ENCODE data around the gene SOWAHB. TPM values are rescaled to one million over a fixed set of nuclear protein-coding genes. Genes with fewer than 3 reads are reported as not detected.
"Not testable (repeated sequence)": the region's sequence is repeated elsewhere in the genome, so short reads cannot be mapped to it uniquely, and the experiment has no call there.

SOWAHB gene
- total RNA-seq, 1 donor from 2014 or later, result 4.8 TPM

DNA sequence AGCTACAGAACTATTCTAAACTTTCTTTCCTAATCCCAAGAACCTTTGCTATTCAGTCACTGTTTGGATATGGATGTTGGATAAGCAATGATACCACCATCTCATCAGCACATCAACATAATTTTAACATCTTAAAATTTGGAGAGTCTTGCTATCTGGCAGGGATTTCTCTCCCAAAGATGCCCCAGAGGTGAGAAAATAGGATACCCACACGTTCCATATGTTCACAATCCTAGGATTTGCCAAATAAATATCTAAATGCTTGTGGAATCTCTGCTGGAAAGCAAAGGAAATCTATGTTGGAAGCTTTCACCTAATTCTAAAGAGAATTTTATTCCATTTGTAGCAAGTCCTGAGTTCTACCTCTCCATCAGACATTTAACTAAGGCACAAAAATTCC, 24.4 kb downstream of the SOWAHB start:
- H3K4me1 Mint-ChIP-seq (ENCODE audit: unreplicated experiment), result peaks cover 5% of the 10 kb centered on the region
- peaks cover 4% of the 10 kb centered on the region for H3K9me3 Mint-ChIP-seq
- no peak overlapping the region for H3K27ac Mint-ChIP-seq
- H3K36me3 Mint-ChIP-seq, result no peaks in the 10 kb centered on the region
- H3K27me3 Mint-ChIP-seq, result no peaks in the 10 kb centered on the region
- no peak overlapping the region for H3K4me3 Mint-ChIP-seq
- TF ChIP-seq, protein P1, sequence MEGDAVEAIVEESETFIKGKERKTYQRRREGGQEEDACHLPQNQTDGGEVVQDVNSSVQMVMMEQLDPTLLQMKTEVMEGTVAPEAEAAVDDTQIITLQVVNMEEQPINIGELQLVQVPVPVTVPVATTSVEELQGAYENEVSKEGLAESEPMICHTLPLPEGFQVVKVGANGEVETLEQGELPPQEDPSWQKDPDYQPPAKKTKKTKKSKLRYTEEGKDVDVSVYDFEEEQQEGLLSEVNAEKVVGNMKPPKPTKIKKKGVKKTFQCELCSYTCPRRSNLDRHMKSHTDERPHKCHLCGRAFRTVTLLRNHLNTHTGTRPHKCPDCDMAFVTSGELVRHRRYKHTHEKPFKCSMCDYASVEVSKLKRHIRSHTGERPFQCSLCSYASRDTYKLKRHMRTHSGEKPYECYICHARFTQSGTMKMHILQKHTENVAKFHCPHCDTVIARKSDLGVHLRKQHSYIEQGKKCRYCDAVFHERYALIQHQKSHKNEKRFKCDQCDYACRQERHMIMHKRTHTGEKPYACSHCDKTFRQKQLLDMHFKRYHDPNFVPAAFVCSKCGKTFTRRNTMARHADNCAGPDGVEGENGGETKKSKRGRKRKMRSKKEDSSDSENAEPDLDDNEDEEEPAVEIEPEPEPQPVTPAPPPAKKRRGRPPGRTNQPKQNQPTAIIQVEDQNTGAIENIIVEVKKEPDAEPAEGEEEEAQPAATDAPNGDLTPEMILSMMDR (conservative IDR thresholded peaks at IDR 0.05), result no peak
- DNase-seq (ENCODE audit: extremely low spot score, unreplicated experiment), result no peak

DNA sequence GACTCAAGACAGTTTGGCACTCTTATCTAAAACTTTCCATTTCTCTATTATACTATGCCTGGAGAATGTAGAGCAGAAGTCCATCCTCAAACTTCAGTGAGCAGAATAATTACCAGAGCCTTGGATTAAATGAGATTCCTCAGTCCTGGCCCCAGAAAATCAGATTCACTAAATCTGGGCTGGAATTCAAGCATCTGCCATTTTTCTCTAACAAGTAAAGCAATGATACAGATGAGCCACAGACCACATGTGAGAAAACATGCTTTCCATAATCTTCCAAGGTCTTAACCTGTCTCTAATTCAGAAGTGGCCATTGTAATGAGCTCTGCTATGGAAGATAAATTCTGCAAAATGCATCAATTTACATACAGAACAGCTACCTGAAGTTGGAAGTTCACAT, 25.4 kb downstream of the SOWAHB start:
- peaks cover 13% of the 10 kb centered on the region for H3K4me1 Mint-ChIP-seq (ENCODE audit: unreplicated experiment)
- DNase-seq (ENCODE audit: extremely low spot score, unreplicated experiment), result no peak
- H3K9me3 Mint-ChIP-seq, result peaks cover 4% of the 10 kb centered on the region
- TF ChIP-seq, protein P1 (conservative IDR thresholded peaks at IDR 0.05), result no peak
- H3K27me3 Mint-ChIP-seq, result no peaks in the 10 kb centered on the region
- no peaks in the 10 kb centered on the region for H3K36me3 Mint-ChIP-seq
- H3K27ac Mint-ChIP-seq, result no peak overlapping the region
- H3K4me3 Mint-ChIP-seq, result no peak overlapping the region

DNA sequence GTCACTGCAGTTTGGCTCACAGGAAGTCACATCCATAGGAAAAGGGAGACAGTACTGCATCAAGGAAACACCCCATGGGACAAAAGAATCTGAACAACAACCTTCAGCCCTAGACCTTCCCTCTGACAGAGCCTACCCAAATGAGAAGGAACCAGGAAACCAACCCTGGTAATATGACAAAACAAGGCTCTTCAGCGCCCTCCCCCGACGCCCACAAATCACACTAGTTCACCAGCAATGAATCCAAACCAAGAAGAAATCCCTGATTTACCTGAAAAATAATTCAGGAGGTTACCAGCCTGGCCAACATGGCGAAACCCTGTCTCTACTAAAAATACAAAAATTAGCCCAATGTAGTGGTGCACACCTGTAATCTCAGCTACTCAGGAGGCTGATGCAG, 29.2 kb downstream of the SOWAHB start:
- not testable (repeated sequence) for DNase-seq (ENCODE audit: extremely low spot score, unreplicated experiment); H3K36me3 Mint-ChIP-seq; H3K27me3 Mint-ChIP-seq; H3K4me3 Mint-ChIP-seq; H3K9me3 Mint-ChIP-seq
- peaks cover 16% of the 10 kb centered on the region for H3K4me1 Mint-ChIP-seq (ENCODE audit: unreplicated experiment)
- peak overlapping the region; percentile 69 for H3K27ac Mint-ChIP-seq

DNA sequence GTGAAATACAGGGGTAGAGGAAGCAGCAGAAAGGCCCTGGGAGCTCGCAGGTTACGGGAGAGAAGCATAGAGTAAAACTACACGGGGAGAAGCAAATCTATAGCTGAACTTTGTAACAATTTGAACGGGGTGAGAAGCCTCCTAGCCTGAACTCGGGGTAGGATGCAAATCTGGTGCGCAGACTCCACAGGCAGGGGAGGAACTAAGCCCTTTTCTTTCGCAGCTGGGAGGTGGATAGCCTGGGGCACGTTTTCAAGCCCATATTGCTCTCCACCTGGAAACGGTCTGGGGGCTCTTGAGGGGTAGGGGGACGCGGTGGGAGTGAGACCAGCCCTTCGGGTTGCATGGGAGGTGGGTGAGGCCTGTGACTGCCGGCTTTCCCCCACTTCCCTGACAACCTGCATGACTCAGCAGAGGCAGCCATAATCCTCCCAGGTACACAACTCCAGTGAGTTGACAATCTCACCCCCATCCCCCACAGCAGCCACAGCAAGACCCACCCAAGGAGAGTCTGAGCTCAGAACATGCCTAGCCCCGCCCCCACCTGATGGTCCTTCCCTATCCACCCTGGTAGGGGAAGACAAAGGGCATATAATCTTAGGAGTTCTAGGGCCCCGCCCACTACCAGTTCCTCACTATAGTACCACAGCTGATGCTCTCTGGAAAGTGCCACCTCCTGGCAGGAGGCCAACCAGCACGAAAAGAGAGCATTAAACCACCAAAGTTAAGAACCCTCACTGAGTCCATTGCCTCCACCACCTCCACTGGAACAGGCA, 29.9 kb downstream of the SOWAHB start:
- no peak for DNase-seq (ENCODE audit: extremely low spot score, unreplicated experiment)
- peak overlapping the region; percentile 78 for H3K27ac Mint-ChIP-seq
- peaks cover 16% of the 10 kb centered on the region for H3K4me1 Mint-ChIP-seq (ENCODE audit: unreplicated experiment)
- peaks cover 4% of the 10 kb centered on the region for H3K9me3 Mint-ChIP-seq
- no peaks in the 10 kb centered on the region for H3K36me3 Mint-ChIP-seq
- H3K27me3 Mint-ChIP-seq, result no peaks in the 10 kb centered on the region
- peak overlapping the region; percentile 52 for H3K4me3 Mint-ChIP-seq
- TF ChIP-seq, protein P1 (conservative IDR thresholded peaks at IDR 0.05), result no peak

DNA sequence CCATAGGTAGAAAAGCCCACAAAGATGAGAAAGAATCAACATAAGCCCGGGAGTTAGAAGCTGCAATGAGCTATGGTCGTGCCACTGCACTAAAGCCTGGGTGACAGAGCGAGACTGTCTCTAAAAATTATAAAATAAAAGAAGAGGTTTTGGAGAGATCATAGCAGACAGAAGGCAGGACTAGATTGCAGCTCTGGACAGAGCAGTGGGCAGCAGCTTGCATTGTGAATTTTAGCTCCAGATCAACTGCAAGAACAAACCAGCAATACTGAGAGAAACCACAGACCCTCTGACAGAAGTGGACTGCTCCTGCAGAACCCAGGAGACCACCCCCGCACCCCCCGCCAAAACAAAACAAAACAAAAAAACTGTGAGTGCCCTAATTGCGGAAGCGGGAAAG, 30.6 kb downstream of the SOWAHB start:
- peaks cover 16% of the 10 kb centered on the region for H3K4me1 Mint-ChIP-seq (ENCODE audit: unreplicated experiment)
- TF ChIP-seq, protein P1 (conservative IDR thresholded peaks at IDR 0.05), result no peak
- H3K27ac Mint-ChIP-seq, result peak overlapping the region; percentile 78
- no peaks in the 10 kb centered on the region for H3K27me3 Mint-ChIP-seq
- no peak for DNase-seq (ENCODE audit: extremely low spot score, unreplicated experiment)
- peaks cover 4% of the 10 kb centered on the region for H3K9me3 Mint-ChIP-seq
- peak overlapping the region; percentile 52 for H3K4me3 Mint-ChIP-seq
- H3K36me3 Mint-ChIP-seq, result no peaks in the 10 kb centered on the region

DNA sequence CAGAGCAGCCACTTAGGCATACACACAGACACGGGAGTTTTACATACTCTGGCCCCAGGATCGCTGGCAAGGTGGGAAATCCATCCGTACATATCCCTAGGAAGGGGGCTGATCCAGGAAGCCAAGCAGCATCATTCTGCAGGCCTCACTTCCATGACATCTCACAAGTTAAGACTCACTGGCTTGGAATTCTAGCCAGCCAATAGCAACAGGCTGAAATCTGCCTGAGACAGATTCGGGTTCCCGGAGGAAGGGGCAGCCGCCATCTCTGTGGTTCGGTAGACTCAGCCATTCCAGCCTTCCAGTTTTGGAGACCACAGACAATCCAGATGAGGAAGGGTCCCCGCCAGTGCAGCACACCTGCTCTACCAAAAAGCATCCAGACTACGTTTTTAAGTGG, 31.3 kb downstream of the SOWAHB start:
- TF ChIP-seq, protein P1 (conservative IDR thresholded peaks at IDR 0.05), result no peak
- no peak overlapping the region for H3K27ac Mint-ChIP-seq
- H3K9me3 Mint-ChIP-seq, result peaks cover 4% of the 10 kb centered on the region
- no peaks in the 10 kb centered on the region for H3K36me3 Mint-ChIP-seq
- no peak overlapping the region for H3K4me3 Mint-ChIP-seq
- no peak for DNase-seq (ENCODE audit: extremely low spot score, unreplicated experiment)
- peaks cover 16% of the 10 kb centered on the region for H3K4me1 Mint-ChIP-seq (ENCODE audit: unreplicated experiment)
- no peaks in the 10 kb centered on the region for H3K27me3 Mint-ChIP-seq
